ENCODE data around the gene METTL6.
"Not testable (repeated sequence)": the region's sequence is repeated elsewhere in the genome, so short reads cannot be mapped to it uniquely, and the experiment has no call there.

Gene METTL6

GRCh38 chr3:15404767-15405166, 22.6 kb downstream of the METTL6 start:
- DNase-seq (ENCODE audit: low spot score) = no peak

- DNase-seq (ENCODE audit: low spot score) = no peak
Measured at GRCh38 chr3:15403965-15404364, 23.4 kb downstream of the METTL6 start.

- no peak for DNase-seq (ENCODE audit: low spot score)
Measured at GRCh38 chr3:15403495-15403894, 23.8 kb downstream of the METTL6 start.

- DNase-seq (ENCODE audit: low spot score) = no peak
Measured at GRCh38 chr3:15401936-15402335, 25.4 kb downstream of the METTL6 start.

- no peak for DNase-seq (ENCODE audit: low spot score)
Measured at GRCh38 chr3:15399970-15400369, 27.4 kb downstream of the METTL6 start.

DNA sequence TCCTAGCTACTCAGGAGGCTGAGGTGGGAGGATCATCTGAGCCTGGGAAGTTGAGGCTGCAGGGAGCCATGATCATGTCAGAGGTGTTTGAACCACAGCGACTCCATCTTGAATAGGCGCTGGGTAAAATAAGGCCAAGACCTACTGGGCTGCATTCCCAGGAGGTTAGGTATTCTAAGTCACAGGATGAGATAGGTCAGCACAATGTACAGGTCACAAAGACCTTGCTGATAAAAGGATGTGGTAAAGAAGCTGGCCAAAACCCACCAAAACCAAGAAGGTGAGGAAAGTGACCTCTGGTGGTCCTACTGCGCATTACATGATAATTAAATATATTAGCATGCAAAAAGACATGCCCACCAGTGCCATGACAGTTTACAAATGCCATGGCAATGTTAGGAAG, 28.6 kb downstream of the METTL6 start:
- peak; percentile 31 for DNase-seq (ENCODE audit: low spot score)

DNA sequence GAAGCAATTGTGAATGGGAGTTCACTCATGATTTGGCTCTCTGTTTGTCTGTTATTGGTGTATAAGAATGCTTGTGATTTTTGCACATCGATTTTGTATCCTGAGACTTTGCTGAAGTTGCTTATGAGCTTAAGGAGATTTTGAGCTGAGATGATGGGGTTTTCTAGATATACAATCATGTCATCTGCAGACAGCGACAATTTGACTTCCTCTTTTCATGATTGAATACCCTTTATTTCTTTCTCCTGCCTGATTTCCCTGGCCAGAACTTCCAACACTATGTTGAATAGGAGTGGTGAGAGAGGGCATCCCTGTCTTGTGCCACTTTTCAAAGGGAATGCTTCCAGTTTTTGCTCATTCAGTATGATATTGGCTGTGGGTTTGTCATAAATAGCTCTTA, 34.1 kb downstream of the METTL6 start:
- DNase-seq (ENCODE audit: low spot score) = not testable (repeated sequence)

GRCh38 chr3:15391007-15391406, 36.3 kb downstream of the METTL6 start:
- no peak for DNase-seq (ENCODE audit: low spot score)

GRCh38 chr3:15390460-15390859, 36.9 kb downstream of the METTL6 start:
- no peak for DNase-seq (ENCODE audit: low spot score)

DNA sequence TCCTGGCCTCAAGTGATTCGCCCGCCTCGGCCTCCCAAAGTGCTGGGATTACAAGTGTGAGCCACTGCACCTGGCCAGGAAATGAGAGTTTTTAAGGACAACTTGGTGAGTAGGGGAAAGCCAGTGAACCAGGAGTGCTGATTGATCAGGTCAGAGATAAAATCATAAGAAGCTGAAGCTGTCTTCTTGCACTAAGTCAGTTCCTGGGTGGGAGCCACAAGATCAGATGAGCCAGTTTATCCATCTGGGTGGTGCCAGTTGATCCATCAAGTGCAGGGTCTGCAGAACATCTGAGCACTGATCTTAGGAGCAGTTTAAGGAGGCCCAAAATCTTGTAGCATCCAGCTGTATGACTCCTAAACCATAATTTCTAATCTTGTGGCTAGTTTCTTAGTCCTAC, 39.0 kb downstream of the METTL6 start:
- not testable (repeated sequence) for DNase-seq (ENCODE audit: low spot score)

- no peak for DNase-seq (ENCODE audit: low spot score)
Measured at GRCh38 chr3:15387735-15388134, 39.6 kb downstream of the METTL6 start.

- DNase-seq (ENCODE audit: low spot score) = no peak
Measured at GRCh38 chr3:15387171-15387581, 40.2 kb downstream of the METTL6 start.

GRCh38 chr3:15386654-15386955, 40.7 kb downstream of the METTL6 start:
- DNase-seq (ENCODE audit: low spot score) = not testable (repeated sequence)

DNA sequence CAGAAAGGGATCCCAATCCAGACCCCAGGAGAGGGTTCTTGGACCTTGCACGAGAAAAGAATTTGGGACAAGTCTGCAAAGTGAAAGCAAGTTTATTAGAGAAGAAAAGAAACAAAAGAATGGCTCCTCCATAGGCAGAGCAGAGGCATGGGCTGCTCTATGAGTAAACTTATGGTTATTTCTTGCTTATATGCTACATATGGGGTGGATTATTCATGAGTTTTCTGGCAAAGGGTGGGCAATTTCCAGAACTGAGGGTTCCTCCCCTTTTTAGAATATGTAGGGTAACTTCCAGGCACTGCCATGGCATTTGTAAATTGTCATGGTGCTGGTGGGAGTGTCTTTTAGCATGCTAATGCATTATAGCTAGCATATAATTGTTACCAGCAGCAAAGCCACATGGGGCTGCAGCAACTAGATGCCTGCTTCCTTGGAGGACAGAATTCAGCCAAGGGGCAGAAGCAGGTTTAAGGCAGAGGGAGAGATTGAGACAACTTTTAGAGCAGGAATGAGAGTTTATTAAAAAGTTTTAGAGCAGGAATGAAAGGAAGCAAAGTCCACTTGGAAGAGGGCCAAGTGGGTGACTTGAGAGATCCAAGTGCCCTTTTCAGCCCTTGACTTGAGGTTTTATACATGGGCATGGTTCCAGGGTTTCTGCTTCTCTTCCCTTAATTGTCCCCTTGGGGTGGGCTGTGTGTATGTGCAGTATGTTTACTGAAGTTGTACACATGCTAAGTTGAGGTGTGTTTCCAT, 41.3 kb downstream of the METTL6 start:
- peak; percentile 12 for DNase-seq (ENCODE audit: low spot score)

DNA sequence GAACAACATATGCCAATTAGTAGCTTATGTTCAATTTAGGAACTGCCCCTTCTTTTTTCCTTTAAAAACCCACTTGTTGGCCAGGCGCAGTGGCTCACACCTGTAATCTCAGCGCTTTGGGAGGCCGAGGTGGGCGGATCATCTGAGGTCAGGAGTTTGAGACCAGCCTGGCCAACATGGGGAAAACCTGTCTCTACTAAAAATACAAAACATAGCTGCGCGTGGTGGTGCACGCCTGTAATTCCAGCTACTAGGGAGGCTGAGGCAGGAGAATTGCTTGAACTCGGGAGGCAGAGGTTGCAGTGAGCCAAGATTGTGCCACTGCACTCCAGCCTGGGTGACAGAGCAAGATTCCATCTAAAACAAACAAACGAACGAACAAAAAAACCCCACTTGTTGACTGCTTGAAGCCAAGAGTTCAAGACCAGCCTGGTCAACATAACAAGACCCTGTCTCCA, 42.1 kb downstream of the METTL6 start:
- DNase-seq (ENCODE audit: low spot score) = not testable (repeated sequence)

DNA sequence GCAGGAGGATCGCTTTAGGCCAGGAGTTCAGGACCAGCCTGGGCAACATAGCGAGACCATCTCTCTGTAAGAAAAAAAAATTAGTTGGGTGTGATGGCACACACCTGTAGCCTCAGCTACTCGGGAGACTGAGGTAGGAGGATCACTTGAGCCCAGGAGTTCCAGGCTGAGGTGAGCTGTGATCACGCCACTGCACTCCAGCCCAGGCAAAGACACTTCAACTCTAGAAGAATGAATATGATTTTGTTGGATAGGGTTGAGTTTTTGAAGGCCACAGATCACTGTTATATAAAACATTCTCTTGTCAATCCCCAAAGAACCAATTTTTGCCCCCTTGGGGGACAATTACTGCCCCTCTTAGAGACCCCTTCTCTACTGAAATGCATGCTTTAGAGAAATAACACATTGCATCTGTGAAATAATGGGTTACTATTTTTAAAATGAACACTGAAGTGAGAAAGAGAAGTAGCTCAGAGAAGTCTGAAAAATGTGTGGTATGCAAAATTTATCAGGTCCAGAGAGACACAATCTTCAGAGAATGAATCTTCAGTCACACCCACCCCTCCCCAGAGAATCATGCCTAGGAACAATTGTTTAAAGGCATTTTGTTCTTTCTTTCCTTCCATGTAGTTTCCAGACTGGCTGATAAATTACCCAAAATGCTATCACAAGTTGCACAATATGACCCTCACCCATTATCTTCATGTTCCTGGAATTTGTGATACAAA, 42.7 kb downstream of the METTL6 start:
- no peak for DNase-seq (ENCODE audit: low spot score)

- no peak for DNase-seq (ENCODE audit: low spot score)
Measured at GRCh38 chr3:15382405-15382923, 44.9 kb downstream of the METTL6 start.

DNA sequence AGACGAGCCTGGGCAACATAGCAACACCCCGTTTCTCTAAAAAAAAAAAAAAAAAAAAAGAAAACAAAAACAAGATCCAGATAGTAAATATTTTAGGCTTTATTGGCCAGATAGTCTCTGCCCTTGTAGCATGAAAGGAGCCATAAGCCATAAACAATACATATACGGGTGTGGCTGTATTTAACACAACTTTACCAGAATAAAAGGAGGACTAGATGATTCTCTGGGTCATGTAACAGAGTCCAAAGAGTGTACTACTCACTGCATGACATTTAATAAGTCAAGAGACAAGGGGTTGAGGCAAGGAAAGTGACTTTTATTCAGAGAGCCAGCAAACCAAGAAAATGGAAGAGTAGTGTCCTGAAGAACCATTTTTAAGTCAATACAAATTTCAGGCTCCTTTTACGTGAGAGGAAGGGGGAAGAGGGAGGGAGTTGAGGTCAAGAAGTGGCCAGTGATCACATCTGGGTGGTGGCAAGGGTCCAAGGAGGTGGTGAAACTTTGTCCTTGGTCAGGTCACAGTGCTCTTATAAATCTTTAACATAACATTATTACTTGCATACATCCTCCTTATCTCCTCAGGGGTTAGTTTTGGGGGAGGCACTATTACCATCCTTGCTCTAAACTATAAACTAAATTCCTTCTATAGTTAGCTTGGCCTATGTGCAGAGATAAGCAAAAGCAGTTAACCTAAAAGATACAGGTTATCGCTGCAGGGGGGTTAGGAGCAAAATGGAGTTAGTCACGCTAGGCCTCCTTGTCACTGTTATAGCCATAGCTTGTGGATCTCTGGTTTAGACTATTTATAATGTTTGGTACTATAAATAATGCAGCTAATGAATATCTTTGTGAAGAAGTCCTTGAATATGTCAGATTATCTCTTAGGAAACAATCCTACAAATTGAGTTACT, 46.1 kb downstream of the METTL6 start:
- DNase-seq (ENCODE audit: low spot score) = no peak

GRCh38 chr3:15377961-15378791, 49.2 kb downstream of the METTL6 start:
- DNase-seq (ENCODE audit: low spot score) = peak; percentile 95

DNA sequence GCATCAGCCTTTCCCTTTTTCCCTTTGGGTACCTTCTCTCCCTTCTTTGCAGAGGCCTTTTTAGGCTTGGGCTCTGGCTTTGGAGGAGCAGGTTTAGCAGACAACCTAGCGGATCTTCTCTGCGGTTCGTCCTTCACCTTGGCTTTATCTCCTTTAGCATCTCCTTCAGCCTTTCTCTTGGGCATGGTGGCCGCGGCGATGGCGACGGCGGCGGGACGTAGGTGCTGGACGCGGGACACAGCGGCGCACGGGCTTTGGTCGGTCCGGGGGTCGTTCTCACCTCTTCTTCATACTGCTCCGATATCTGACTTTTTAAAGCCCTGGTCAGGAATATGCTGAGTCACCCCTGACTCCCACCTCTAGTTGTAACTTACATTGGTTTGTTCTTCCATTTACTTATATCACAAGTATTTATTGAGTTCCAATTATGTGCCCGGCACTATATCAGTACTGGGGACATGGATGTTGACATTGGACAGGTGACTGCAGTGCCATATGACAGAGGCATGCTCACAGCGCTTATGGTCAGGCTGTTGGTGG, 51.8 kb downstream of the METTL6 start:
- DNase-seq (ENCODE audit: low spot score) = no peak

DNA sequence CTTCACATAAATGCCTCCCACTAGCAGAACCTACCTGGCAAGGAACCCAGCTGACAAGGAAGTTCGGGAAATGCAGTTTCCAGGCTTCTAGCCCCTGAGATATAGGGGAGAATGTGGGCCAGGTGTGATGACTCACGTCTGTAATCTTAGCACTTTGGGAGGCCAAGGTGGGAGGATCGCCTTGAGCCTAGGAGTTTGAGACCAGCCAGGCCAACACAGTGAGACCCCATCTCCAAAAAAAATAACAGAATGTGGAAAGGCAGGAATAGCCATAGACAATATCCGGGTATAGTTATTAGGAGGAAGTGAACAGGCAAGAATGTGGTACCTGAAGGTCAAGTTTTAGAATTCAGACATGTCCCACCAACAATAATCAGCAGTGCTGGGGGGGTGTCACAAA, 54.4 kb downstream of the METTL6 start:
- no peak for DNase-seq (ENCODE audit: low spot score)

All from hematopoietic multipotent progenitor cell treated with erythropoietin and hydrocortisone succinate and interleukin-3 and kit ligand, for 15 days (in vitro differentiated cells).